Peyer's patch (tissue), 4 donors: ENCODE measurements around the gene IPO4.

ENCODE experiments used
- POLR2A ChIP-seq, 2 donors: fragments of 450-650 bp; IDR thresholded peaks; one replicate each; pipeline ENCODE4 v1.5.1; 2017; ENCODE audit warnings: antibody characterized with exemption in 2 of 2, mild to moderate bottlenecking in 2 of 2, moderate library complexity in 2 of 2
- TF ChIP-seq, protein P1 (sequence below), 6 experiments: fragments of 450-650 bp in 4 of 6; fragments of 200-600 bp in 2 of 6; sonication (generic) in 1 of 6; IDR thresholded peaks; one replicate each; pipeline ENCODE4 v1.5.1; 2017 to 2019; ENCODE audit warnings: antibody characterized with exemption in 6 of 6, mild to moderate bottlenecking in 3 of 6, moderate library complexity in 1 of 6

DNA sequence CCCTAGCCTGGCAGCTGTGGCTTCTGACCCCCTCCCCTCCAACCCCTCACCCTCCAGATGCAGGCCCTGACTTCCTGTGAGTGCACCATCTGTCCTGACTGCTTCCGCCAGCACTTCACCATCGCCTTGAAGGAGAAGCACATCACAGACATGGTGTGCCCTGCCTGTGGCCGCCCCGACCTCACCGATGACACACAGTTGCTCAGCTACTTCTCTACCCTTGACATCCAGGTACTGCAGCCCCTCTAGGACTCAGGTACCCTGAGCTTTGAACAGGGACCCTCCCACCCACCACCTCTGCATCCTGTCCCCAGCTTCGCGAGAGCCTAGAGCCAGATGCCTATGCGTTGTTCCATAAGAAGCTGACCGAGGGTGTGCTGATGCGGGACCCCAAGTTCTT lies 33.5 kb downstream of the IPO4 start:
- TF ChIP-seq, protein P1, sequence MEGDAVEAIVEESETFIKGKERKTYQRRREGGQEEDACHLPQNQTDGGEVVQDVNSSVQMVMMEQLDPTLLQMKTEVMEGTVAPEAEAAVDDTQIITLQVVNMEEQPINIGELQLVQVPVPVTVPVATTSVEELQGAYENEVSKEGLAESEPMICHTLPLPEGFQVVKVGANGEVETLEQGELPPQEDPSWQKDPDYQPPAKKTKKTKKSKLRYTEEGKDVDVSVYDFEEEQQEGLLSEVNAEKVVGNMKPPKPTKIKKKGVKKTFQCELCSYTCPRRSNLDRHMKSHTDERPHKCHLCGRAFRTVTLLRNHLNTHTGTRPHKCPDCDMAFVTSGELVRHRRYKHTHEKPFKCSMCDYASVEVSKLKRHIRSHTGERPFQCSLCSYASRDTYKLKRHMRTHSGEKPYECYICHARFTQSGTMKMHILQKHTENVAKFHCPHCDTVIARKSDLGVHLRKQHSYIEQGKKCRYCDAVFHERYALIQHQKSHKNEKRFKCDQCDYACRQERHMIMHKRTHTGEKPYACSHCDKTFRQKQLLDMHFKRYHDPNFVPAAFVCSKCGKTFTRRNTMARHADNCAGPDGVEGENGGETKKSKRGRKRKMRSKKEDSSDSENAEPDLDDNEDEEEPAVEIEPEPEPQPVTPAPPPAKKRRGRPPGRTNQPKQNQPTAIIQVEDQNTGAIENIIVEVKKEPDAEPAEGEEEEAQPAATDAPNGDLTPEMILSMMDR (IDR thresholded peaks at IDR 0.05): no peak
- no peak for TF ChIP-seq POLR2A (IDR thresholded peaks at IDR 0.05)
